Measurements from ENCODE around the gene BCL11A.

The BCL11A gene

GRCh38 chr2:60553495-60554073, at the start of gene BCL11A:
TSS of gene BCL11A (minus strand) at chr2:60553654. CDS start at chr2:60553270, 384 bp downstream.
- DNase-seq = peak in 1 of 2 donors; percentile 65

GRCh38 chr2:60602828-60603532, 49.5 kb upstream of the BCL11A start:
- no peak for DNase-seq

- DNase-seq = no peak
These were observed 48.9 kb upstream of the BCL11A start for GRCh38 chr2:60602388-60602787.

- no peak for DNase-seq
These were observed 44.8 kb upstream of the BCL11A start for GRCh38 chr2:60598271-60598670.

- no peak for DNase-seq
These were observed 43.9 kb upstream of the BCL11A start for GRCh38 chr2:60597346-60597745.

- DNase-seq = no peak
These were observed 43.0 kb upstream of the BCL11A start for GRCh38 chr2:60596411-60596810.

- no peak for DNase-seq
These were observed 42.5 kb upstream of the BCL11A start for GRCh38 chr2:60595953-60596352.

- DNase-seq = no peak
These were observed 35.6 kb upstream of the BCL11A start for GRCh38 chr2:60589104-60589503.

- no peak for DNase-seq
These were observed 32.6 kb upstream of the BCL11A start for GRCh38 chr2:60586081-60586480.

GRCh38 chr2:60585276-60585675, 31.8 kb upstream of the BCL11A start:
- no peak for DNase-seq

- no peak for DNase-seq
These were observed 30.1 kb upstream of the BCL11A start for GRCh38 chr2:60583604-60584003.

- DNase-seq = peak; percentile 58 to 69
These were observed 28.2 kb upstream of the BCL11A start for GRCh38 chr2:60581433-60582282.

- DNase-seq = no peak
These were observed 24.3 kb upstream of the BCL11A start for GRCh38 chr2:60577682-60578283.

- no peak for DNase-seq
These were observed 19.8 kb upstream of the BCL11A start for GRCh38 chr2:60573251-60573650.

GRCh38 chr2:60570251-60570650, 16.8 kb upstream of the BCL11A start:
- no peak for DNase-seq

GRCh38 chr2:60569680-60570111, 16.2 kb upstream of the BCL11A start:
- no peak for DNase-seq

- no peak for DNase-seq
These were observed 14.7 kb upstream of the BCL11A start for GRCh38 chr2:60567919-60568768.

GRCh38 chr2:60567096-60567495, 13.6 kb upstream of the BCL11A start:
- DNase-seq = no peak

GRCh38 chr2:60565472-60565871, 12.0 kb upstream of the BCL11A start:
- DNase-seq = no peak

- peak in 1 of 2 donors; percentile 39 for DNase-seq
These were observed 7.5 kb upstream of the BCL11A start for GRCh38 chr2:60560734-60561644.

- no peak for DNase-seq
These were observed 6.4 kb upstream of the BCL11A start for GRCh38 chr2:60559880-60560279.
